Daoy (cell line): ENCODE results near the gene SCAMP1. TPM values are rescaled to one million over a fixed set of nuclear protein-coding genes. Genes with fewer than 3 reads are reported as not detected.

Experiments
- DNase-seq: peaks from one replicate; pipeline ENCODE4 v3.0.0-alpha.2; 2015; ENCODE audit warnings: low read depth
- total RNA-seq: library from RNA; depleted of rRNA; stranded (reverse); fragments of >200 nt; shearing (Covaris generic); gene quantifications from 2 replicates; pipeline ENCODE4 v1.2.3, GENCODE V29; 2014; rRNA removed

Gene SCAMP1
- total RNA-seq, 1 experiment from 2014 or later = 46.8 TPM

DNA sequence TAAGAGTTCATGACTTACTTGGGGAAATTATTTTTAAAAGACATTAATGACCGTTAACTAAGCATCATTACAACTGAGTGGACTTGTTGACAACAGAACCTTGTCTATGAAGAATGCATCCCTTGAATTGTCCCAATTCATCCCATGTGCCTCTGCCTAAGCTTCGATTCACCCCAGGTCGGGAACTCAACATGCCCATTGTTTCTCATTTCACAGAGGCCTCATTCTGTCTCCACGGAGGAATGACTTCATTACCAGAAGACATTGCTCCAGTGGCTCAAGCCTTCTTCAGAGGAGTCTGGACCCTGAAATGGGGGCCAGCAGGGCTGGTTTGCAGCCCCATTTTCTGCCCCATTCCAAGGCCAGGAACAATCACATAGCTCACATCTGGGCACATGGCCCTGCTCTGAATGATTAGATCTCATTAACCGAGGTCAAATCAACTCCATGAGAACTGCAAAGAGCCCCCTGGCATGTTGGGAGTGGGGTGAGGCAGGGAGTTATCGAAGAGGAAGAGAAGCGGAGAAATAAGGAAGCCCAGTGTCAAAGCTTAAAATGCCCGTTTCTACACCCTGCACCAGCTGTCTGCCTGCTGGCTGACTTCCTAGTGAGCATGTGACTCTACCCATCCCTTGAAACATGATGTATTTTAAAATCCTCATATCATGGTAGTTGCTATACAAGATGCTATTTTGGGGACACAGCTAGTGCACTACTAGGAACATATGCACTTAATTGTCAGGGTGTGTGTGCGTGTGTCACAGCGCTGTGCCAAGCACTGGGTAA is 150.9 kb downstream of the SCAMP1 start:
- DNase-seq = no peak

DNA sequence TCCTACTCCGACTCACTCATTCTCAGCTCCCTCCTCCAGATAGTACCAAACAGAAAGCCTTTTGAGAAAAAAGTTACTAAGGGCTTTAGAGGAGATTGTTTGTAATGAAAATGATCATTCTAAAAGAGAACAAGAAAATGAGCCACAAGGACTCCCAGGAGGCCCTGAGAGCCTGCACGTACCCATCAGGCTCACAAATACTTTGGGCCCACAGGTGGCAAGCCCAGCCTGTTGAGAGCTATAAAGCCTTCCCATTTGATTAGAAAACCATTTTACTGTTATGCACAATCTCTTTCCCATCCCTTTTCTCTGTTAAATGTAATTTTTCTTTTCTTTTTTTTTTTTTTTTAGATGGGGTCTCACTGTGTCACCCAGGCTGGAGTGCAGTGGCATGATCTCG is 152.0 kb downstream of the SCAMP1 start:
- DNase-seq = no peak

DNA sequence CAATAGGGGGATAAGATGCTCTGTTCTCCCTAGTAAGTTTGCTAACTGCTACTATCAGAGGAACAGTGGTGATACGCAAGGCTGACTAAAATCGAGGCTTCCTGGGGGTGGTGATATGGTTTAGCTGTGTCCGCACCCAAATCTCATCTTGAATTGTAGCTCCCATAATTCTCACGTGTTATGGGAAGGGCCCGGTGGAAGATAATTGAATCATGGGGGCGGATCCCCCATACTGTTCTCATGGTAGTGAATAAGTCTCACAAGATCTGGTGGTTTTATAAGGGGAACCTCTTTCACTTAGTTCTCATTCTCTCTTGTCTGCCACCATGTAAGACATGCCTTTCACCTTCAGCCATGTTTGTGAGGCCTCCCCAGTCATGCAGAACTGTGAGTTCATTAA is 153.0 kb downstream of the SCAMP1 start:
- no peak for DNase-seq

DNA sequence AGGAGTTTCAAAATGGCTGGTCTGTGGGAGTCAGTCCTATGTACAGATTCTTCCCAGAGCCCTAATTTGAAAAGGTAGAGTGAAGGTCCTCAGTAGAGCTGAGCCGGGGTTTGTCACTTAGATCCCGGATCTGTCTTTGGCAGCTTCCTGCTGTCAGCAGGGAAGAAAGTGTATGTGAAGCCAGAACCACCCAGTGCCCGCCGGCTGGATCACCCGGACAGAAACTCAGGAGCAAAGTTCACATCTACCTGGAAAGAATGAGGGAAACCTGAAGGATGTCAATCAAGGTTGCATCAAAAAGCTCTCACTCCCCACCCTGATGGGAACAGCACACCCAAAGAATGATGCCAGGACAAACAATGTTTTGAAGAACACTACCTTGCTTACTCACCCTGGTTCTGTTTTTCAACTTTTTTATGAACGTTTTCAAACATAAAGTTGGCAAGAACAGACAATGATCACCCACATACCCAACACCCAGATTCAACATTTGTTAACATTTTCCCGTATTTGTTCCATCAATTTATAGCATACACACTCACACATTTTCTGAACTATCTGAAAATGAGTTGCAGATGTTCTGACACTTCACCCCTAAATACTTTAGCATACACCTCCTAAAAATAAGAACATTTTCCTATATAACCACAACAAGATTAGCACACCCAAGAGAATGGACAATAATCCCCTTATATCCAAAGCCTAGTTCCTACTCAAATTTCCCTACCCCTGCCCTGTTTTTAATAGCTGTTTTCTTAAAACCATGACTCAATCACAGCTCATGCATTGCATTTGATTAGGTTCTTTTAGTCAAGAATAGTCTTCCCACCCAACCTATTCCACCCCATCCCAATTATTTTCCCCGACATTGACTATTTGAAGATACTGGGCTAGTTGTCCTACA is 154.3 kb downstream of the SCAMP1 start:
- DNase-seq = no peak

DNA sequence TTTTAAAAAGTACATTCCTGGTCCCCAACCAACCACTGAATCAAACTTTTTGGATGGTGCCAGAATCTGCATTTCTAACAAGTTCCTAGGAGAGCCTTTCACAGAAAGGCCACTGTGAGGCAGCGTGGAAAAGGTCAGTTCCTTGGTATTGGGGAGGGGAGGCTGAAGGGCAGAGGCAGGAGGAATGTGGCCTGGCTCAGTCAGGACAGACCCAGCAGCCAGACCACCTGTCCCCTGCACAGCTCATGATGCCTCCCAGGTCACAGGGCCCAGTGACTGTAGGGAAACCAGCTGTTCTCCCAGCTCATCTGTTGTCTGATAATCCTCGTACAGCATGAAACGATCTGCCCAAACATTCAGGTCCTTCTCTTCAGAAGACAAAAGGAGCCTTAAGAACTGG is 155.3 kb downstream of the SCAMP1 start:
- no peak for DNase-seq

DNA sequence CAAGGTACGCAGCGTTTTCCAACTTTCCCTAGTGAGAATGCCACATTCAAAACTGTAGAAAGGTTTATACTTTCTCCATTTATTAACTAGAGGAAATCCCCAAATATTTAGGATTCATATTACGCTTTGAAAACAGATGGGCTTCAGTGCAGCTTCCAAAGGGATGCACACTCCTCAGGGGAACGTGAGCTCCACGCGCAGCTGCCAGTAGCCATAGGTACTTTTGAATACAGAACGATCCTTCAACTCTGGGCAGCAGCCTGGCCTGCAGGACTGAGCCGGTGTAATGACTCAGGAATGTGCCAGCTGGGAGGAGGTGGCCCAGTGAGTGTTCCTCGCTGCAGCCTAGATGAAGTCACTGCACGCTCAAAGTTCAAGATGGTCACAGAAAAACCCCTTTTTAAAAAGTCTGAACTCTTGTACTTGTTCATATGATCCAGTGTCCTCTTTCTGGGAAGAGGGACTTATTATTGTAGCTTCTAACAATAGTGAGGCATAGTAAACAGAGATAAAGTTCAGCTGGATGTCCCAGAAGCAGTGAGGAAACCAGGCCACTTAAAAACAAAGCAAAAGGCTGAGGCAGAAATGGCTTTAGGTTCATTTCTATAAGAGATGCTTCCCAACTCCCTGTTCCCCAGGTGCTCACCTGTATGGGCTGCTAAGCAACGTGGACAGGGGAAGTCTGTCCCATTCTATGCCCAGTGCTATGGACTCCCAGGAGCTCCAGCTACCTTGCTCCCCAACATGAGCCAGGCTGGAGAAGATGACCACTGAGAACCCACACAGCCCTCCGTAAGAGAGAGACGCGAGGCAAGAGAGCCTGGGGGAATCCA is 158.2 kb downstream of the SCAMP1 start:
- peak; percentile 93 for DNase-seq

DNA sequence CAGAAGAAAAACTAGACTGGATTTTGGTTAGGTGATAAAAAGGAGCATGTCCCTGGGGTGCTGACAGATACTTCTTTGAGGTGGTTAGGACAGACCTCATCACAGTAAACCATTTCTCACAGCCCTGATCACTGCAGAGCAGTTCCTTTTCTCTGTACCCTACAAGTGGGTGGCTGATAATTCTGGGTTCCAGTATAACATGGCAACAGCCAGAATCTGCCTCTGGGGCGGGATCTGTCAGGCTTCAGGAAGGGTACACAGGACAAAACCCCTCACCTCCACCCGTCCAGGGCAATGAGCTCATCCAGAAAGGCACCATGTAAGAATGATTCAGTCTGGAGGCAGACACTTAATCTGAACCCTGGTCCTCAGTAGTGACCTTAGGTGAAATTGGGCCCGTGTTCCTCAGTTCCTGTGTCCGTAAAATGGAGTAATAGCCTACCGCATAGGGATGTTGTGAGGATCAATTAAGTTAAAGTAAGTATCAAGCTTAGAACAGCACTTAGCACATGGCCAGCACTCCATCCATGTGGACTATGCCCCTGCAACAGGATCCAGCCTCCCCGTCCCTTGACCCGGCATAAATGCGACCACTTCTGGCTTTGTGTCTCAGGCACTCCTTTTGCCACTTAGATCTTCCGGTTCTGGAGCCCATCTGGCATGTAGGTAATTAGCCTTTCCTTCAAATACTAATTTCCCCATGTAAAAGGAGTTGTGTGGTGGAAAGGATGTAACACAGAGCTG is 159.0 kb downstream of the SCAMP1 start:
- DNase-seq = peak; percentile 40

DNA sequence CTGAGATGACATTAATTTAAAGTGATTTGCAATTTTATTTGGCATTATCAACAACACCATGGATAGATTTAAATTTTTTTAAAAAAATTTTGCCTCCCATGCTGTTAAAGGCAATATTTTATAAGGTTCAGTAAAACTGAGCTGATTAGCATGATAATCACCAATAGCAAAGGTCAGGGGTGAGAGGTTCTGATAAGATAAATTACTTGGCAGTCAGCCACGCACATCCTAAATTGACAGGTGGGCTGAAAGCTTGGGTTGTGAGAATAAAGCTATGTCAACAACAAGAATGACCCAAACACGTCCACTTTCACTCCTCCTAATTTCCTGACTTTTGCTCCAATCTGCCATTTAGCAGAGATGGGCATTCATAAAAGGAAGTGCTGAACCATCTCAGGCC is 161.0 kb downstream of the SCAMP1 start:
- no peak for DNase-seq

DNA sequence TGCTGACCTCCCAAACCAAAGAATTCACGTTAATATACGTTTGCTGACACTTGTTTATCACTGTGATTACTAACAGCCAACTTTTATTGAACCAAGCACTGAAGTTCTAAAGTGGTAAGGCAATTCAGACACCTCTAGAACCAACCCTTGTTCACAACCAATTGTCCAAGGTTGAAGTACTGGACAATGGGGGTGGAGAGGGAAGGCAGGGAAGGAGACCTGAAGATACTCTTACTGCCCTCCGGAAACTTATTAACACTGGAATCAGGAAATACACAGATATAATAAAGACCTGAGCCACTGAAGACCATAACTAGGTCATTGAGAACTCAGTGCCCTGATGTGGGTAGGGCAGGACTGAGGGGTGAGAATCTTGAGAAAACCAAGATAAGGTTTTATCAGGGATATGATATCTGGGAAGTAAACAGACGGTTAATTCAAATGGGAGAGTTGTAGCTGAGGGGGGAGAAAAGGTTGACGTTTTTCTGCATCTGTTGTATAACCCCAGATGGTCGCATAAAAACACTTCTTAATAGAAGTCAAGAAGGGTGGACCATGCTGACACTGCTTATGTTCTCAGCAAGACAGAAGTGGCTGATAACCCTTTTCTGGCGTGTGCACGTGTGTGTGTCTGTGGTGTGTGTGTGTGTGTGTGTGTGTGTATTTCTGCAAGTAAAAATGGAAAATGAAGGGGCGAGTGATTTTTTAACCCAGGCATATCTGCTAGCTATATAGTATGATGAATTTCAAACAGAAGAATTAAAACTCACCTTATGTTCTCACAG is 162.3 kb downstream of the SCAMP1 start:
- DNase-seq = no peak

DNA sequence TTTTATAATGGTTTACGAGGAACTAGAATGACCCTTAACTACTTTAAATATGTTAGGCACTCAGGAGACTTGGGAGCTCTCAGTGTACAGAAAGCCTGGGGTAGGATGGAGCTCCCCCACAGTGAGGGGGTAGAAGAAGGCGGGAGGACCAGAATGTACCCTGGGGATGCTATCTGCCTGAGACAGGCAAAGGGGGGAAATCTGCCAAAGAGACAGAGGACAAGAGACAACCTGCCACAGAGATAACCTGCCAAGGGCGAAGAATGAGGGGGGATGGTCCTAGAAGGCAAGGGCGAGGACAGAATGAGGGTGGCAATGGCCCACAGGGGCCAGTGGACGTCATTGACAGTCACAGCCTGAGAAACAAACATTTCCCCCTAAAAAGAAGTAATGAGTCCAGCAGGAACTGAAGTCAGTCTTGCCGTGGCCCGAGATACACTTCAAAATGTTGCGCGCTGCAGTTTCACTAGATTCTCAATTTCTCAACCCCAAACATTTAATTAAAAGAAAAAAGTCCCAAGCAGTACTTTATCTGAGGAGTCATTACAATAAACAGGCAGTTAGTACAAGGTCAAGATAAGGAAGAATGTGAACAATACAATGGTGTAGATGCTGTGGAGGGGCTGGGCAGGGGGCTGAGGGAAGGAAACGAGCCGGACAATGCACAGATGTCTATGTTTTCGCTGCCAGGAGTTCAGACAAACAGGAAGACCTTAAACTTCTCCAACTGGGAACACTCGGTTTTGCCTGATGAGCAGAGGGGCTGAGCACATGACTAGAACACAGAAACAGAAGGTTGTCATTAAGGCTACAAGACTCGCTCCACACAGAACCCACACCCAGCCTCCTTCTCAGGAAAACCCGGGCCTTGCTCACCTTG is 163.1 kb downstream of the SCAMP1 start:
- no peak for DNase-seq

DNA sequence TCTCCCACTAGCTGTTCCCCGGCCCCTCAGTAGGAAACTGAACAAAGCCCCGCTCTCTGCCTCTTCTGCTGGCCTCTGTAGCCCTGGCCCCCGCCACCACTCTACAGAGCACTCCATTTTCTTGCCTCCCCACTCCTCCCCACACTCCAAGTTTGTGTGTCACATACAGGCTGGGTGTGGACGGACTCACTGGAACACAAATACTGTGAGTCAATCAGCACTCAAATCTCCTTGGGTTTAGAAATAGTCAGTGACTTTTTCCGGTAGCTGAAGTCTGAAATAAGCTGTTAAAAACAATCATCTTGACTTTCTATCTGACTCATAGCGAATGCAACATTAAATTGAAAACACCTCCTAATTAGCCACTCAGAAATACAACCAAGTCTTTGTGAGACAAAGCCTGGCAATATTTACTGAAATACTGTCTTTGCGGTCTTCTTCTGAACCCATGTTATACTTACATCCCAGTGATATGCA is 165.7 kb downstream of the SCAMP1 start:
- DNase-seq = peak; percentile 82

DNA sequence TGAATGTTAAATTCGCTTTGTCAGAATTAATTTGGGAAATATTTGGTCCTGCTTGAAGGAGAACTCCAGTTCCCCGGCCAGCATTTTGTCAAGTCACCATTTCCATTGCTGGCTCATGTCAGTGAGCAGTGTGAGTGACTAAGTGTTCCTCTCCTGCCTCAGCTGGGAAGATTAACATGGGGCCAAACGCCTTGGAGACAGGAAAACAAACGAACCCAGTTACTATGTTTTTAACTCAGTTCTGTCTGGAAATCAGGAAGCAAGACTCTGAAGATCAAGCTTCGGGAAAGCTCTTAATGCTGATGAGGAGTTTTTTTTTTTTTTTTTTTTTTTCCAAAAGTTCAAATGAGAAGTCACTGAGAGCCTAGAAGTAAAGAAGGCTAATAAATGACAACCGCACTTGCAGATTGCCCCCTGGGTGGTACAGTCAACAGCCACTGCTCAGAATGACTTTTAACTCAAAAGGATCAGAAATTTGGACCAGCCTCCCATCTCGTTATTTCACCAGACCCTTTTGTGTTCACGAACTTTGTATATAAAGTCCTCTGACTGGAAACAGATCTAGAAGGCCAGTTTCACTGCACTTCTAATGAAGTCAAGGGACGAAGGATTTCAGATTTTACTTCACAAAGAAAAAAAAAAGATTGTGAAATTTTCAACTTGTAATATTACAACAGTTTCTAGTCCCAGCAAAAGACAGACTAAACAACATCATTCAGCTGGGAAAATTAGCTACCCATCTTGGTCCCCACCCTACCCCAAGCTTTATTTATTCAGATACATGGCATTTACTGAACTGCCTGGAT is 166.8 kb downstream of the SCAMP1 start:
- peak; percentile 93 for DNase-seq

DNA sequence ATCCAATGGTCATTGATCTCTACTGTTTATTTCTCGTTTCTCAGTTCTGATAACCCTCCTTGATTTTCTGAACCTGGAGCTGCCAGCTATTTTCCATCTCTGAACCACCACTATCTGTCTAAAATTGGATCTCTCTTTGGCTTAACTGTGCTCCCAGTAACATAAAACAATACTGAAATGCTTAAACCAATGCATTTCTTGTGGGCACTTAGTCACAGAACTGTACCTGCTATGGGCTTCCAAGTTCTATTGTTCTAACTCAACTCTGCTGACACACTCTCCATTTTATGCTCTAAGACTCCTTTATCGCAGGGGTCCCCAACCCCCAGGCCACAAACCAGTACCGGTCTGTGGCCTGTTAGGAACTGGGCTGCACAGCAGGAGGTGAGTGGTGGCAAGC is 167.5 kb downstream of the SCAMP1 start:
- DNase-seq = no peak

Other genes with a start within 250 kb of the SCAMP1 start
- 39.0 and 71.8 TPM in 2 replicates for gene AP3B1, start 65.9 kb upstream of the SCAMP1 start, total RNA-seq